Chondrocyte (in vitro differentiated cells): ENCODE results near the gene SMPD3. TPM values are rescaled to one million over a fixed set of nuclear protein-coding genes. Genes with fewer than 3 reads are reported as not detected.
A peak's percentile ranks its signal among the peaks of the same experiment; 100 is the strongest.

Source experiments
- DNase-seq: peaks from one replicate; pipeline ENCODE4 v3.0.0; 2021; ENCODE audit warnings: mixed read lengths, low spot score
- H3K27ac Mint-ChIP-seq: one replicate; pipeline ENCODE4 v1.8.0; 2021; ENCODE audit warnings: mild to moderate bottlenecking, moderate library complexity, mixed read lengths; ENCODE audit not compliant: unreplicated experiment
- H3K27me3 Mint-ChIP-seq: 2 replicates; pipeline ENCODE4 v1.8.0; 2021; ENCODE audit warnings: low read depth, mixed read lengths
- H3K36me3 Mint-ChIP-seq: 2 replicates; pipeline ENCODE4 v1.8.0; 2021; ENCODE audit warnings: low read depth, mixed read lengths
- H3K4me1 Mint-ChIP-seq: 2 replicates; pipeline ENCODE4 v1.8.0; 2021; ENCODE audit warnings: low read depth, mild to moderate bottlenecking, mixed read lengths
- H3K4me3 Mint-ChIP-seq: one replicate; pipeline ENCODE4 v1.8.0; 2021; ENCODE audit warnings: mild to moderate bottlenecking, moderate library complexity, mixed read lengths; ENCODE audit not compliant: unreplicated experiment
- H3K9me3 Mint-ChIP-seq: 2 replicates; pipeline ENCODE4 v1.8.0; 2021; ENCODE audit warnings: low read depth, mixed read lengths
- total RNA-seq: library from RNA; stranded (reverse); gene quantifications from 3 replicates; pipeline ENCODE4 v1.2.1, GENCODE V29; 2021
- TF ChIP-seq, protein P1 (sequence below): fragments of 200-600 bp; sonication (generic); IDR thresholded peaks from 2 replicates; pipeline ENCODE4 v1.5.0; 2021; ENCODE audit warnings: antibody characterized with exemption, mild to moderate bottlenecking, moderate library complexity

The SMPD3 gene
- total RNA-seq, 1 donor from 2014 or later = not detected

DNA sequence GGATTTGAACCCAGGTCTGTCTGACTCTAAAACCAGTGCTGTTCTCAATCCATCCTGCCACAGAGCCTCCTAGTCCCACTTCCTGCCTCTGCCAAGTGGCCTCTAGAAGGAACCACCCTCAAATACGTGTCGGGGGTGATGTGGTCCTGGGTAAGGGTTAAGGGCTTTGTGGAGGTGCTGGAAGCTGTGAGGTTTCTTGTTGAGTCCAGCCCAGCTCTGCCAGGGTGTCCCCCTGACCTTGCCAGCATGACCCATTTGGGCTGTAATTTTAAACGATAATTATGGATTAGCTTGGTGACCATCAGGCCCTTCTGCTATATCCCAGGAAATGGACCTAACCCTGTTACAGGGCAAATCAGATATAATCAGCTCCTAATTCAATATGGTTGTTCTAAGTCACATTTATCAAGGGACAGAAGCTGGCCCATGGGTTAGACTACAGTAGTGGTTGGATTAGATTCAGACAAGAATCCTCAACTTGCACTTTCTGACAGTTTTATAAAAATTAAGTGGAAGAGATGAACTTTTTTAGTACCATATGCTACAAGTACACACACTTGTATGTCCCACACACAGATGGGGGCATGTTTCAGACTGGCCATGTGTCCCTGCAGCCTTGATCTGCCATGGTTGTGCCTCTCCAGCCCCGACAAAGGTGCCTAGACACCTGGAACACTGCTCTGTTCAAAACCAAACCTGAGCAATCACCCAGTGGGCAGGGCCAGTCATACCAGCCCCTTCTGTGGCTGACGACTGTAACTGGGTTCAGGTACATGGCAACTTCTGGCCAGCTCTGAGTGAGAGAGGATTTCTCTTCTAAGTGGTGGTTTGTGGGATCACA, 48.0 kb downstream of the SMPD3 start:
- no peaks in the 10 kb centered on the region for H3K27me3 Mint-ChIP-seq
- H3K4me1 Mint-ChIP-seq = peaks cover 12% of the 10 kb centered on the region
- DNase-seq = peak; percentile 25
- H3K36me3 Mint-ChIP-seq = no peaks in the 10 kb centered on the region
- TF ChIP-seq, protein P1, sequence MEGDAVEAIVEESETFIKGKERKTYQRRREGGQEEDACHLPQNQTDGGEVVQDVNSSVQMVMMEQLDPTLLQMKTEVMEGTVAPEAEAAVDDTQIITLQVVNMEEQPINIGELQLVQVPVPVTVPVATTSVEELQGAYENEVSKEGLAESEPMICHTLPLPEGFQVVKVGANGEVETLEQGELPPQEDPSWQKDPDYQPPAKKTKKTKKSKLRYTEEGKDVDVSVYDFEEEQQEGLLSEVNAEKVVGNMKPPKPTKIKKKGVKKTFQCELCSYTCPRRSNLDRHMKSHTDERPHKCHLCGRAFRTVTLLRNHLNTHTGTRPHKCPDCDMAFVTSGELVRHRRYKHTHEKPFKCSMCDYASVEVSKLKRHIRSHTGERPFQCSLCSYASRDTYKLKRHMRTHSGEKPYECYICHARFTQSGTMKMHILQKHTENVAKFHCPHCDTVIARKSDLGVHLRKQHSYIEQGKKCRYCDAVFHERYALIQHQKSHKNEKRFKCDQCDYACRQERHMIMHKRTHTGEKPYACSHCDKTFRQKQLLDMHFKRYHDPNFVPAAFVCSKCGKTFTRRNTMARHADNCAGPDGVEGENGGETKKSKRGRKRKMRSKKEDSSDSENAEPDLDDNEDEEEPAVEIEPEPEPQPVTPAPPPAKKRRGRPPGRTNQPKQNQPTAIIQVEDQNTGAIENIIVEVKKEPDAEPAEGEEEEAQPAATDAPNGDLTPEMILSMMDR = no peak
- no peak overlapping the region for H3K4me3 Mint-ChIP-seq
- no peak overlapping the region for H3K27ac Mint-ChIP-seq
- no peaks in the 10 kb centered on the region for H3K9me3 Mint-ChIP-seq

DNA sequence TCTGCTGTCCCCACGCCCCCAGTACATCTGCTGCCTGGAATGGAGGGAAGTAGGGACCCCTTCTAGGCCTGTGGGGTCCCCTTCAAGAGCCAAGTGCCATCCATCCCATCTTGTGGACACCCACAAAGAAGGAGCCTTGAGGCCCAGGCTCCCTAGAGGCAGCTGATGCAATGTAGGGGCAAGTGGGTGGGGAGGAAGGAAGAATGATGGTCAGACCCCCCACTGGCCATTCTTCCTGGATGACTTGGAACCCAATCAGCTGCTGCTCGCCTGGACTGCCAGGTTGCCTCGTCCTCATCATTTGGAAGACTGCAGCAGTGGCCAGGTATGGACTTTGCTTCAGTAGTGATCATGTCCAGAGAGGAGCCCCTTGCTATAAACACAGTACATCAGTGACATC, 48.9 kb downstream of the SMPD3 start:
- DNase-seq = peak; percentile 27
- Mint-ChIP-seq H3K4me1 (peaks cover 12% of the 10 kb centered on the region), H3K4me3 (no peak overlapping the region), H3K9me3 (no peaks in the 10 kb centered on the region), H3K27me3 (no peaks in the 10 kb centered on the region), H3K27ac (no peak overlapping the region), H3K36me3 (no peaks in the 10 kb centered on the region)
- TF ChIP-seq, protein P1 = no peak

DNA sequence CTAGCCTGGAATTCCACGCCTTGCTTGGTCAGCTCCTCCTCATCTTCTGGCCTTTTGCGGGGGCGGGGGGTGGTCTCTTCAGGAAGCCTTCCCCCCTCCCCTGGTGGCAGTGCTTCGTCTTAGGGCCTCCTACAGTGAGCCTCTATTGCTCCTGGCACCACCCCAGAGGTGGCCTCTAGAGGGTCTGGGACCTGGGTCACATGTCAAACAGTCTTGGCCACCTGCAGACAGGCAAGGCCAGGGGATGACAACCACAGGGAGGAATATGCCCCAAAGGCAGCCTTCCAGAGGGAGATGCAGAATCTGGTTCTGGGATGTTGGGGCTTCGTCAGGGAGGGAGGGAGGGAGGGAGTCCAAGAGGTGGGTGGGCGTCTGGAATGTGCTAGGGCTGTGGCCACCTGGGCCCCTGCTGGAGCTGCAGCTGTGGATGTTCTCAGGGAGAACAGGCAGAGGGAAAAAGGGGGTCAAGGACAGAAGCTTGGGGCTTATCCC, 50.6 kb downstream of the SMPD3 start:
- DNase-seq = peak; percentile 34
- Mint-ChIP-seq H3K4me3 (no peak overlapping the region), H3K27me3 (no peaks in the 10 kb centered on the region), H3K36me3 (no peaks in the 10 kb centered on the region), H3K9me3 (peaks cover 3% of the 10 kb centered on the region), H3K27ac (peak overlapping the region; percentile 6), H3K4me1 (peaks cover 12% of the 10 kb centered on the region)
- TF ChIP-seq, protein P1 = no peak

DNA sequence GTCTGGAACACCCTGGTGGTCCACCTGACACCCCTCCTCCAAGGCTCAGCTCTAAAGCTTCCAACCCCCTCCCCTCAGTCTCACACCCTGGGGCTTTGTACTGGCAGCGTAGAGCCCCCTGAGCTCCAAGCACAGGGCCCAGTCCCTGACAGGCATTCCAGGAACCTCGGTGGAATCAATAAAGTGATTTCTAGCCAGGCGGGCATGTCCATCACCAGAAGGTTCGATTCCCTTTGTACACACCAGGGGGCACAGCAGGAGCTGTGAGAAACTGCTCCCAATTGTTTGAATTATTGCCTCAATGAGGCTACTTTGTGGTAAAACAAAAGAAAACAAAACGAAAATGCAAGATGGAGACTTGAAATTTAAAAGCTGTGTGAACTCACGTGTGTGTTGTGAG, 51.8 kb downstream of the SMPD3 start:
- H3K9me3 Mint-ChIP-seq = peaks cover 3% of the 10 kb centered on the region
- no peak overlapping the region for H3K4me3 Mint-ChIP-seq
- peak; percentile 29 for DNase-seq
- H3K27ac Mint-ChIP-seq = no peak overlapping the region
- no peaks in the 10 kb centered on the region for H3K36me3 Mint-ChIP-seq
- TF ChIP-seq, protein P1 = peak; percentile 75
- peaks cover 3% of the 10 kb centered on the region for H3K4me1 Mint-ChIP-seq
- H3K27me3 Mint-ChIP-seq = no peaks in the 10 kb centered on the region

DNA sequence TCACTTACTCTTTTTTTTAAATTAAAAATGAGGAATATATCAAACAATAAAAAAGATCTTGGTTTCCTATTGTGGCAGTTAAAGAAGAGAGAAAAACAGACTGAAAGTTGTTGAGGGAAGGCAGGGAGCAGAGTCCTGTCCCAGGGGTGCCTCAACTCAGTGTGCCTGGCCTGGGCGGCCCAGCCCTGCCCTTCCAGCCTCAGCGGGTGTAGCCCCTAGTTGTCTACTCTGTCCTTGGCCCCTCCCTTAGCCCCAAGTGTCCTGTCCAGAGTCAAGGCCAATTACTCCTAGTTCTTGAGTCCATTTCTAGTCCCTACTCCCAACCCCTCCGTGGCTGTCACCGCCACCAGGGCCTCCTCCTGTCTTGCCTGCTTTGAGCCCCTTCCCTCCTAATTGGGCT, 52.5 kb downstream of the SMPD3 start:
- H3K9me3 Mint-ChIP-seq = peaks cover 3% of the 10 kb centered on the region
- peaks cover 3% of the 10 kb centered on the region for H3K4me1 Mint-ChIP-seq
- no peaks in the 10 kb centered on the region for H3K27me3 Mint-ChIP-seq
- peak; percentile 42 for DNase-seq
- TF ChIP-seq, protein P1 = no peak
- H3K36me3 Mint-ChIP-seq = no peaks in the 10 kb centered on the region
- H3K4me3 Mint-ChIP-seq = no peak overlapping the region
- no peak overlapping the region for H3K27ac Mint-ChIP-seq
